ENCODE data around the gene PTPRD.

The PTPRD gene

GRCh38 chr9:10236161-10236560 is 376.6 kb downstream of the PTPRD start:
- TF ChIP-seq YY1 (IDR thresholded peaks at IDR 0.05; ENCODE audit: insufficient read depth, insufficient read length) (no peak), ZNF274 (IDR thresholded peaks at IDR 0.05; ENCODE audit: low read depth, low read length) (no peak), SUZ12 (IDR thresholded peaks at IDR 0.05; ENCODE audit: extremely low read depth, insufficient read depth, insufficient read length) (no peak)
- Histone ChIP-seq H3K9me3 (ENCODE audit: insufficient read depth, low read length) (no peaks in the 10 kb centered on the region), H3K27me3 (ENCODE audit: insufficient read depth, insufficient read length) (no peaks in the 10 kb centered on the region), H3K9ac (ENCODE audit: insufficient read length, low read depth) (no peak overlapping the region), H3K4me3 (ENCODE audit: insufficient read length, low read depth) (no peak overlapping the region), H3K4me1 (ENCODE audit: insufficient read depth, insufficient read length) (no peaks in the 10 kb centered on the region), H3K36me3 (ENCODE audit: insufficient read depth, insufficient read length, low read length) (no peaks in the 10 kb centered on the region)
- DNase-seq (ENCODE audit: low read depth, low spot score): no peak

- Histone ChIP-seq H3K9ac (ENCODE audit: insufficient read length, low read depth) (no peak overlapping the region), H3K4me3 (ENCODE audit: insufficient read length, low read depth) (no peak overlapping the region), H3K9me3 (ENCODE audit: insufficient read depth, low read length) (no peaks in the 10 kb centered on the region), H3K27me3 (ENCODE audit: insufficient read depth, insufficient read length) (no peaks in the 10 kb centered on the region), H3K36me3 (ENCODE audit: insufficient read depth, insufficient read length, low read length) (no peaks in the 10 kb centered on the region), H3K4me1 (ENCODE audit: insufficient read depth, insufficient read length) (no peaks in the 10 kb centered on the region)
- DNase-seq (ENCODE audit: low read depth, low spot score): no peak
- TF ChIP-seq YY1 (IDR thresholded peaks at IDR 0.05; ENCODE audit: insufficient read depth, insufficient read length) (no peak), SUZ12 (IDR thresholded peaks at IDR 0.05; ENCODE audit: extremely low read depth, insufficient read depth, insufficient read length) (no peak), ZNF274 (IDR thresholded peaks at IDR 0.05; ENCODE audit: low read depth, low read length) (no peak)
Measured at GRCh38 chr9:10235376-10235775, 377.4 kb downstream of the PTPRD start.

- no peak for DNase-seq (ENCODE audit: low read depth, low spot score)
- Histone ChIP-seq H3K9ac (ENCODE audit: insufficient read length, low read depth) (no peak overlapping the region), H3K4me1 (ENCODE audit: insufficient read depth, insufficient read length) (no peaks in the 10 kb centered on the region), H3K4me3 (ENCODE audit: insufficient read length, low read depth) (no peak overlapping the region), H3K36me3 (ENCODE audit: insufficient read depth, insufficient read length, low read length) (no peaks in the 10 kb centered on the region), H3K9me3 (ENCODE audit: insufficient read depth, low read length) (no peaks in the 10 kb centered on the region), H3K27me3 (ENCODE audit: insufficient read depth, insufficient read length) (no peaks in the 10 kb centered on the region)
- TF ChIP-seq SUZ12 (IDR thresholded peaks at IDR 0.05; ENCODE audit: extremely low read depth, insufficient read depth, insufficient read length) (no peak), ZNF274 (IDR thresholded peaks at IDR 0.05; ENCODE audit: low read depth, low read length) (no peak), YY1 (IDR thresholded peaks at IDR 0.05; ENCODE audit: insufficient read depth, insufficient read length) (no peak)
Measured at GRCh38 chr9:10232352-10232930, 380.4 kb downstream of the PTPRD start.

GRCh38 chr9:10230512-10230911 is 382.3 kb downstream of the PTPRD start:
- H3K4me1 ChIP-seq (ENCODE audit: insufficient read depth, insufficient read length): no peaks in the 10 kb centered on the region
- H3K27me3 ChIP-seq (ENCODE audit: insufficient read depth, insufficient read length): no peaks in the 10 kb centered on the region
- H3K36me3 ChIP-seq (ENCODE audit: insufficient read depth, insufficient read length, low read length): no peaks in the 10 kb centered on the region
- H3K9ac ChIP-seq (ENCODE audit: insufficient read length, low read depth): no peak overlapping the region
- DNase-seq (ENCODE audit: low read depth, low spot score): no peak
- H3K9me3 ChIP-seq (ENCODE audit: insufficient read depth, low read length): no peaks in the 10 kb centered on the region
- H3K4me3 ChIP-seq (ENCODE audit: insufficient read length, low read depth): no peak overlapping the region
- no peak for TF ChIP-seq SUZ12 (IDR thresholded peaks at IDR 0.05; ENCODE audit: extremely low read depth, insufficient read depth, insufficient read length)
- TF ChIP-seq YY1 (IDR thresholded peaks at IDR 0.05; ENCODE audit: insufficient read depth, insufficient read length): no peak
- no peak for TF ChIP-seq ZNF274 (IDR thresholded peaks at IDR 0.05; ENCODE audit: low read depth, low read length)

- no peak for DNase-seq (ENCODE audit: low read depth, low spot score)
- Histone ChIP-seq H3K9me3 (ENCODE audit: insufficient read depth, low read length) (no peaks in the 10 kb centered on the region), H3K9ac (ENCODE audit: insufficient read length, low read depth) (no peak overlapping the region), H3K27me3 (ENCODE audit: insufficient read depth, insufficient read length) (no peaks in the 10 kb centered on the region), H3K36me3 (ENCODE audit: insufficient read depth, insufficient read length, low read length) (no peaks in the 10 kb centered on the region), H3K4me1 (ENCODE audit: insufficient read depth, insufficient read length) (no peaks in the 10 kb centered on the region), H3K4me3 (ENCODE audit: insufficient read length, low read depth) (no peak overlapping the region)
- no peak for TF ChIP-seq YY1 (IDR thresholded peaks at IDR 0.05; ENCODE audit: insufficient read depth, insufficient read length)
- TF ChIP-seq ZNF274 (IDR thresholded peaks at IDR 0.05; ENCODE audit: low read depth, low read length): no peak
- no peak for TF ChIP-seq SUZ12 (IDR thresholded peaks at IDR 0.05; ENCODE audit: extremely low read depth, insufficient read depth, insufficient read length)
Measured at GRCh38 chr9:10228082-10228481, 384.7 kb downstream of the PTPRD start.

- DNase-seq (ENCODE audit: low read depth, low spot score): no peak
- Histone ChIP-seq H3K9ac (ENCODE audit: insufficient read length, low read depth) (no peak overlapping the region), H3K9me3 (ENCODE audit: insufficient read depth, low read length) (no peaks in the 10 kb centered on the region), H3K4me3 (ENCODE audit: insufficient read length, low read depth) (no peak overlapping the region), H3K27me3 (ENCODE audit: insufficient read depth, insufficient read length) (no peaks in the 10 kb centered on the region), H3K36me3 (ENCODE audit: insufficient read depth, insufficient read length, low read length) (no peaks in the 10 kb centered on the region), H3K4me1 (ENCODE audit: insufficient read depth, insufficient read length) (no peaks in the 10 kb centered on the region)
- no peak for TF ChIP-seq YY1 (IDR thresholded peaks at IDR 0.05; ENCODE audit: insufficient read depth, insufficient read length)
- TF ChIP-seq SUZ12 (IDR thresholded peaks at IDR 0.05; ENCODE audit: extremely low read depth, insufficient read depth, insufficient read length): no peak
- TF ChIP-seq ZNF274 (IDR thresholded peaks at IDR 0.05; ENCODE audit: low read depth, low read length): no peak
Measured at GRCh38 chr9:10226996-10227395, 385.8 kb downstream of the PTPRD start.

GRCh38 chr9:10212702-10213101 is 400.1 kb downstream of the PTPRD start:
- Histone ChIP-seq H3K36me3 (ENCODE audit: insufficient read depth, insufficient read length, low read length) (no peaks in the 10 kb centered on the region), H3K4me1 (ENCODE audit: insufficient read depth, insufficient read length) (no peaks in the 10 kb centered on the region), H3K27me3 (ENCODE audit: insufficient read depth, insufficient read length) (peaks cover 2% of the 10 kb centered on the region), H3K9ac (ENCODE audit: insufficient read length, low read depth) (no peak overlapping the region), H3K9me3 (ENCODE audit: insufficient read depth, low read length) (no peaks in the 10 kb centered on the region), H3K4me3 (ENCODE audit: insufficient read length, low read depth) (no peak overlapping the region)
- no peak for TF ChIP-seq ZNF274 (IDR thresholded peaks at IDR 0.05; ENCODE audit: low read depth, low read length)
- TF ChIP-seq YY1 (IDR thresholded peaks at IDR 0.05; ENCODE audit: insufficient read depth, insufficient read length): no peak
- no peak for TF ChIP-seq SUZ12 (IDR thresholded peaks at IDR 0.05; ENCODE audit: extremely low read depth, insufficient read depth, insufficient read length)
- no peak for DNase-seq (ENCODE audit: low read depth, low spot score)
